Retinal pigment epithelial cell (primary cell): Measurements from ENCODE around the gene SEMA5A.
A peak's percentile ranks its signal among the peaks of the same experiment; 100 is the strongest.

Source experiments
- DNase-seq: peaks from one replicate; pipeline ENCODE4 v3.0.0-alpha.2; 2010; ENCODE audit warnings: low read depth
- H3K4me3 ChIP-seq: 2 replicates; pipeline ENCODE4 v1.5.1; 2011; ENCODE audit warnings: mild to moderate bottlenecking, low read length, control low read depth, moderate library complexity
- CTCF ChIP-seq: conservative IDR thresholded peaks from 2 replicates; pipeline ENCODE4 v1.5.1; 2011; ENCODE audit warnings: low read depth, low read length, control low read depth, inconsistent platforms

SEMA5A gene

GRCh38 chr5:9025942-9026341 is 519.9 kb downstream of the SEMA5A start:
- no peak overlapping the region for H3K4me3 ChIP-seq
- TF ChIP-seq CTCF = no peak
- DNase-seq = no peak

- TF ChIP-seq CTCF = no peak
- DNase-seq = no peak
Measured at GRCh38 chr5:9020996-9021395, 524.9 kb downstream of the SEMA5A start.

GRCh38 chr5:9015937-9016270 is 530.0 kb downstream of the SEMA5A start:
- no peak for DNase-seq
- H3K4me3 ChIP-seq = no peak overlapping the region
- TF ChIP-seq CTCF = no peak

More at GRCh38 chr5:9020996-9021395, 524.9 kb downstream of the SEMA5A start:
- no peak overlapping the region for H3K4me3 ChIP-seq

- no peak for TF ChIP-seq CTCF
- DNase-seq = peak; percentile 55
- no peak overlapping the region for H3K4me3 ChIP-seq
Measured at GRCh38 chr5:9015260-9015936, 530.5 kb downstream of the SEMA5A start.

GRCh38 chr5:9013147-9013546 is 532.7 kb downstream of the SEMA5A start:
- no peak overlapping the region for H3K4me3 ChIP-seq
- no peak for DNase-seq
- TF ChIP-seq CTCF = no peak

GRCh38 chr5:9009931-9010651 is 535.8 kb downstream of the SEMA5A start:
- no peak for DNase-seq
- no peak for TF ChIP-seq CTCF
- H3K4me3 ChIP-seq = no peak overlapping the region

GRCh38 chr5:8997542-8998070 is 548.3 kb downstream of the SEMA5A start:
- DNase-seq = no peak
- TF ChIP-seq CTCF = no peak
- H3K4me3 ChIP-seq = no peak overlapping the region
